Natural killer cell (primary cell): ENCODE results near the gene ATP23. TPM values are rescaled to one million over a fixed set of nuclear protein-coding genes. Genes with fewer than 3 reads are reported as not detected.

Experiments used
- ATAC-seq, 3 donors: fragments of 150-1000 bp in 2 of 3; fragments of 200-7000 bp in 1 of 3; cut with Tn5 transposase; 1 replicate in 1 of 3; 2 replicates in 2 of 3; pipeline ENCODE4 v1.10.0; 2021; ENCODE audit warnings: mild to moderate bottlenecking in 2 of 3, moderate library complexity in 2 of 3
- DNase-seq, 2 donors: peaks; one replicate each; pipeline versions ENCODE4 v3.0.0 to v3.0.0-alpha.2; 2013 to 2021; ENCODE audit warnings: mixed read lengths in 1 of 2
- H3K27ac ChIP-seq: one replicate; pipeline ENCODE4 v1.5.1; 2013; ENCODE audit warnings: mild to moderate bottlenecking, low read length
- H3K27me3 ChIP-seq: one replicate; pipeline ENCODE4 v1.6.1; 2013; ENCODE audit warnings: low read length; ENCODE audit not compliant: control insufficient read depth, insufficient read depth
- H3K36me3 ChIP-seq: one replicate; pipeline ENCODE4 v1.6.1; 2013; ENCODE audit warnings: low read length; ENCODE audit not compliant: control insufficient read depth, insufficient read depth
- H3K4me1 ChIP-seq: one replicate; pipeline ENCODE4 v1.6.1; 2013; ENCODE audit warnings: low read length; ENCODE audit not compliant: control insufficient read depth, insufficient read depth
- H3K4me3 ChIP-seq: one replicate; pipeline ENCODE4 v1.5.1; 2013; ENCODE audit warnings: low read length
- H3K9me3 ChIP-seq: one replicate; pipeline ENCODE4 v1.6.1; 2013; ENCODE audit warnings: low read length; ENCODE audit not compliant: control insufficient read depth, insufficient read depth
- H3K27ac Mint-ChIP-seq, 2 donors: one replicate each; pipeline ENCODE4 v1.8.0; 2022; ENCODE audit warnings: mild to moderate bottlenecking in 2 of 2, mixed read lengths in 2 of 2, moderate library complexity in 1 of 2
- H3K27me3 Mint-ChIP-seq, 2 donors: one replicate each; pipeline ENCODE4 v1.8.0; 2022; ENCODE audit warnings: low read depth in 2 of 2, mixed read lengths in 2 of 2
- H3K36me3 Mint-ChIP-seq: one replicate; pipeline ENCODE4 v1.8.0; 2022; ENCODE audit warnings: mixed read lengths
- H3K4me1 Mint-ChIP-seq, 2 donors: one replicate each; pipeline ENCODE4 v1.8.0; 2022; ENCODE audit warnings: mixed read lengths in 2 of 2
- H3K4me3 Mint-ChIP-seq: one replicate; pipeline ENCODE4 v1.8.0; 2022; ENCODE audit warnings: mild to moderate bottlenecking, moderate library complexity, mixed read lengths
- H3K9me3 Mint-ChIP-seq, 2 donors: one replicate each; pipeline ENCODE4 v1.8.0; 2022; ENCODE audit warnings: mixed read lengths in 2 of 2
- CTCF ChIP-seq: fragments of 200-600 bp; IDR thresholded peaks from one replicate; pipeline ENCODE4 v1.8.0; 2022; ENCODE audit warnings: antibody characterized with exemption
- WGBS: methylation state at CpG from one replicate; pipeline ENCODE4 v1.1.7; 2013; ENCODE audit warnings: missing lambda C conversion rate; ENCODE audit not compliant: insufficient coverage; 5-methylcytosine and 5-hydroxymethylcytosine counted together
- intact Hi-C: fragments of 100-400 bp; cut with micrococcal nuclease; formaldehyde crosslinking; loops from one replicate; pipeline ENCODE4 v1.14.2; 2022
- total RNA-seq, 4 donors: library from RNA; stranded (reverse); fragments of 120-200 nt in 1 of 4; gene quantifications; one replicate each; pipeline versions ENCODE4 v1.2.3 to v1.2.4, GENCODE V29; 2013 to 2022

The ATP23 gene
- total RNA-seq, 3 donors from 2014 or later (not counting 1 experiment from before 2014, with no cell fraction given) = 4.9 to 8.8 (median 6.3) TPM

DNA sequence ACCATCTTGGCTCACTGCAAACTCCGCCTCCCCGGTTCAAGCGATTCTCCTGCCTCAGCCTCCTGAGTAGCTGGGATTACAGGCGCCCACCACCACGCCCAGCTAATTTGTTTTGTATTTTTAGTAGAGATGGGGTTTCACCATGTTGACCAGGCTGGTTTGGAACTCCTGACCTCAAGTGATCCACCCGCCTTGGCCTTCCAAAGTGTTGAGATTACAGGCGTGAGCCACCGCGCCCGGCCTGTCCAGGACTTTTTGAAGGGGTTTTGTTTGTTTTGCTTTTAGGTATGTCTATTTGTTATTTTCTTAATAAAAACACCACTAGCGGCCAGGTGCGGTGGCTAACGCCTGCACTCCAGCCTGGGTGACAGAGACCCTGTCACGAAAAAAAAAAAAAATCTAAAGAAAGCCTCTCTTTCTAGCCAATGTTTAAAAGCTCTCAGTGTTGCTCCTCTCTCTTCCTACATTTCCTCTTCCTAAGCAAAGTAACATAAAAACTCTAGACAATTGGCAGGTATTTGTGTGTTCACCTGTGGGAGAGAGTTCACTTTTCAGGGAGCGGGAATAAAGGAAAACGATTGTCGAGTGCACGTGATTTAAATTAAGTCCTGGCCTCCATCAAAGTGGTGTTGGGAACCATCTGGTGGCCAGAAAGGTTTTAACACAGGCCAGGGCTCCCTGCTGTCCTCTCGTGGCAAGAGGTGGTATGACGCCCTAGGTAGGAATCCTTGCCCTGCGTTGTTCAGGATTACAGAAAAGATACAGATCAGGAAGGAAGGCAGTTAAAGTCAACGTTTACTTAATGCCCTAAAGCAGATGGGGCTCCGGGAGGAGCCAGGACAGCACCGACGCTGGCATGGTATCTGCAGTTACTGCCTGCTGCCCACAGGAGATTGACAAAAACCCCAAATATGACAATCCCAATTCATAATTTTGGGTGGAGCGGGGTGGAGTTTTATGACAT is 36.2 kb upstream of the ATP23 start:
- DNase-seq = peak; percentile 81 to 93
- H3K36me3 Mint-ChIP-seq = no peaks in the 10 kb centered on the region
- Histone ChIP-seq H3K4me1 (peaks cover 6% of the 10 kb centered on the region), H3K4me3 (no peak overlapping the region), H3K36me3 (no peaks in the 10 kb centered on the region), H3K27me3 (no peaks in the 10 kb centered on the region), H3K27ac (no peak overlapping the region), H3K9me3 (no peaks in the 10 kb centered on the region)
- ATAC-seq = peak; percentile 98 to 100 (median 100)
- H3K4me3 Mint-ChIP-seq = peak overlapping the region; percentile 50
- TF ChIP-seq CTCF = peak; percentile 100
- 28% methylated on average over 21 of the region's 26 CpGs for WGBS
- no peaks in the 10 kb centered on the region for H3K9me3 Mint-ChIP-seq
- H3K27me3 Mint-ChIP-seq = peaks cover 27 to 36% of the 10 kb centered on the region in 2 donors
- H3K27ac Mint-ChIP-seq = peak overlapping the region in 1 of 2 donors; percentile 6
- intact Hi-C loops = loop anchor here (1.0 to 2.0 kb wide), 5 partner anchors 74 to 322 kb away; partner anchors contain the start of gene TSFM
- peaks cover 6 to 7% of the 10 kb centered on the region in 2 donors for H3K4me1 Mint-ChIP-seq

DNA sequence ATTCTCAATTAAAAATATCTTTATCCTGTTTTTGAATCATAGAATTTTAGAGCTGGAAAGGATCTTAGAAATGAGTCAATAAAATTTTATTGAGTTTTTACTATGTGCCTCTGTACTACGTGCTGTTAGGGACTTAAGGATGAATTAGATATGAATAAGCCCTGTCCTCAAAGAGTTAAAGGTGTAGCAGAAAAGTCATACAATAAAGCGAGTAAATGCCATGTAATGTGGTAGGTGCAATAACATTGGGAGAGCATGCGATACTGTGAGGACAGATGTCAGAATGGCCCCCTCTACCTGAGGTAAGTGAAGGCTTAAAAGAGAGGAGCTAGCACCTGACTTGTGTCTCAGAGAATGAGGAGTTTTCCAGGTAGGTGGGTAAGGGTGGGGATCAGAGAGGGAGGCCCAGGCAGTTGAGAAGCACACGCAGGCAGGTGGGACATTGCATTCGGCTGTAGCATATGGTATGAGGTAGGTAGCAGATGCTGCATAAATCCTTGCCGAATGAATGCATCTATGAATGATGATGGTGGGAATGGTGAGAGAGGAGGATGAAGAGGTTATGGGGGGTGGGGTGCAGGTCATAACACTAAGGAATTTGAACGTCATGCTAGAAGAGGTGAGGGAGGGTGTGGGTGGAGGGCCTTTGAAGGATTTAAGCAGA is 35.4 kb upstream of the ATP23 start:
- DNase-seq = no peak
- H3K4me1 Mint-ChIP-seq = peaks cover 6 to 7% of the 10 kb centered on the region in 2 donors
- H3K36me3 ChIP-seq = no peaks in the 10 kb centered on the region

GRCh38 chr12:57906821-57907220 is 34.5 kb upstream of the ATP23 start:
- no peak overlapping the region for H3K4me3 ChIP-seq
- Mint-ChIP-seq H3K4me1 (peaks cover 6 to 7% of the 10 kb centered on the region in 2 donors), H3K27ac (no peak overlapping the region), H3K27me3 (peaks cover 27 to 36% of the 10 kb centered on the region in 2 donors), H3K9me3 (no peaks in the 10 kb centered on the region), H3K36me3 (no peaks in the 10 kb centered on the region), H3K4me3 (no peak overlapping the region)
- H3K27ac ChIP-seq = no peak overlapping the region
- WGBS = 91% methylated on average over 4 of the region's 4 CpGs
- H3K9me3 ChIP-seq = no peaks in the 10 kb centered on the region
- DNase-seq = no peak
- no peak for ATAC-seq
- peaks cover 6% of the 10 kb centered on the region for H3K4me1 ChIP-seq
- no peaks in the 10 kb centered on the region for H3K36me3 ChIP-seq
- intact Hi-C loops = no loop called here
- no peaks in the 10 kb centered on the region for H3K27me3 ChIP-seq
- no peak for TF ChIP-seq CTCF

More for the DNA sequence above, 35.4 kb upstream of the ATP23 start:
- no peak for ATAC-seq
- Histone ChIP-seq H3K4me3 (no peak overlapping the region), H3K27me3 (no peaks in the 10 kb centered on the region), H3K9me3 (no peaks in the 10 kb centered on the region), H3K27ac (no peak overlapping the region), H3K4me1 (peaks cover 6% of the 10 kb centered on the region)
- Mint-ChIP-seq H3K36me3 (no peaks in the 10 kb centered on the region), H3K4me3 (no peak overlapping the region), H3K9me3 (no peaks in the 10 kb centered on the region), H3K27me3 (peaks cover 27 to 36% of the 10 kb centered on the region in 2 donors), H3K27ac (no peak overlapping the region)
- no peak for TF ChIP-seq CTCF
- 88% methylated on average over 7 of the region's 7 CpGs for WGBS
- intact Hi-C loops = loop anchor here (1.0 to 2.0 kb wide), 5 partner anchors 75 to 323 kb away; partner anchors contain the start of gene TSFM
